ENCODE measurements around the gene PRSS1. TPM values are rescaled to one million over a fixed set of nuclear protein-coding genes. Genes with fewer than 3 reads are reported as not detected.
A peak's percentile ranks its signal among the peaks of the same experiment; 100 is the strongest.

The PRSS1 gene
- total RNA-seq, 1 donor from 2014 or later = not detected

GRCh38 chr7:142782922-142783900 is 33.9 kb downstream of the PRSS1 start:
- DNase-seq (peak; percentile 88), ATAC-seq (peak; percentile 95)
- H3K27ac ChIP-seq = no peak overlapping the region
- no peaks in the 10 kb centered on the region for H3K9me3 ChIP-seq
- H3K36me3 ChIP-seq = no peaks in the 10 kb centered on the region
- H3K4me3 ChIP-seq = peak overlapping the region; percentile 28
- TF ChIP-seq, protein P1, sequence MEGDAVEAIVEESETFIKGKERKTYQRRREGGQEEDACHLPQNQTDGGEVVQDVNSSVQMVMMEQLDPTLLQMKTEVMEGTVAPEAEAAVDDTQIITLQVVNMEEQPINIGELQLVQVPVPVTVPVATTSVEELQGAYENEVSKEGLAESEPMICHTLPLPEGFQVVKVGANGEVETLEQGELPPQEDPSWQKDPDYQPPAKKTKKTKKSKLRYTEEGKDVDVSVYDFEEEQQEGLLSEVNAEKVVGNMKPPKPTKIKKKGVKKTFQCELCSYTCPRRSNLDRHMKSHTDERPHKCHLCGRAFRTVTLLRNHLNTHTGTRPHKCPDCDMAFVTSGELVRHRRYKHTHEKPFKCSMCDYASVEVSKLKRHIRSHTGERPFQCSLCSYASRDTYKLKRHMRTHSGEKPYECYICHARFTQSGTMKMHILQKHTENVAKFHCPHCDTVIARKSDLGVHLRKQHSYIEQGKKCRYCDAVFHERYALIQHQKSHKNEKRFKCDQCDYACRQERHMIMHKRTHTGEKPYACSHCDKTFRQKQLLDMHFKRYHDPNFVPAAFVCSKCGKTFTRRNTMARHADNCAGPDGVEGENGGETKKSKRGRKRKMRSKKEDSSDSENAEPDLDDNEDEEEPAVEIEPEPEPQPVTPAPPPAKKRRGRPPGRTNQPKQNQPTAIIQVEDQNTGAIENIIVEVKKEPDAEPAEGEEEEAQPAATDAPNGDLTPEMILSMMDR (IDR thresholded peaks at IDR 0.05) = peak; percentile 89
- no peaks in the 10 kb centered on the region for H3K4me1 ChIP-seq
- no peaks in the 10 kb centered on the region for H3K27me3 ChIP-seq
- intact Hi-C loops (cut with DNase I) = loop anchor here (10.0 kb wide), 1 partner anchor 158 kb away; no protein-coding TSS in a partner anchor

DNA sequence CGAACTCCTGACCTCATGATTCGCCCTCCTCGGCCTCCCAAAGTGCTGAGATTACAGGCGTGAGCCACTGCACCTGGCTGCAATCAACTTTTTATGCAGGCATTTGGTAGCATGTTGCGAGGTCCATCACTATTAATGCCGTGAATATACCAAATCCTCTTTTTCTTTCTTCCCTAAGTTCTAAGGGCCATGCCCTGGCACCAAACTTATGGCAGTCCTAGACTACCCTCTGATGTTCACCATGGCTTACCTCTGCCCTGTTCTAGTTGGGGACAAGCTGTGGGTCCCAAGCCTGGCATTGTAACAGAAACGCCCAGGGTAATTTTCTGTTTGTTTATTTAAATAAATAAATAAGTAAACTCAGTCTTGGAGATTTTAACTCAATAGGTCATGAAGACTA is 34.8 kb downstream of the PRSS1 start:
- Histone ChIP-seq H3K9me3 (no peaks in the 10 kb centered on the region), H3K4me3 (no peak overlapping the region), H3K4me1 (no peaks in the 10 kb centered on the region), H3K27me3 (no peaks in the 10 kb centered on the region), H3K36me3 (no peaks in the 10 kb centered on the region), H3K27ac (no peak overlapping the region)
- TF ChIP-seq, protein P1 (IDR thresholded peaks at IDR 0.05) = no peak
- intact Hi-C loops (cut with DNase I) = loop anchor here (10.0 kb wide), 1 partner anchor 159 kb away; no protein-coding TSS in a partner anchor
- DNase-seq (no peak), ATAC-seq (no peak)

DNA sequence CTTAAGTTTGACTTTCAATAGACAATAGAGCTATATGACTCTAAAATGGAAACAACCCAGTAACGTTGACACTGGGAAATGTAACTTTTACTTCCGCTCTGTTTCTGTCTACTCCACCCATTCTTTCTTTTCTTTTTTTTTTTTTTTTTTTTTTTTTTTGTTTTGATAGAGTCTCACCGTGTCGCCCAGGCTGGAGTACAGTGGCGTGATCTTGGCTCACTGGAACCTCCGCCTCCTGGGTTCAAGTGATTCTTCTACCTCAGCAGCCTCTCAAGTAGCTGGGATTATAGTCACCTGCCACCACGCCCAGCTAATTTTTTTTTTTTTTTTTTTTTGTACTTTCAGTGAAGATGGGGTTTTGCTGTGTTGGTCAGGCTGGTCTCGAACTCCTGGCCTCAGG is 35.4 kb downstream of the PRSS1 start:
- Histone ChIP-seq H3K36me3 (no peaks in the 10 kb centered on the region), H3K9me3 (no peaks in the 10 kb centered on the region), H3K27ac (no peak overlapping the region), H3K4me1 (no peaks in the 10 kb centered on the region), H3K27me3 (no peaks in the 10 kb centered on the region), H3K4me3 (no peak overlapping the region)
- ATAC-seq (no peak), DNase-seq (no peak)
- TF ChIP-seq, protein P1 (IDR thresholded peaks at IDR 0.05) = no peak
- intact Hi-C loops (cut with DNase I) = loop anchor here (10.0 kb wide), 1 partner anchor 160 kb away; no protein-coding TSS in a partner anchor

DNA sequence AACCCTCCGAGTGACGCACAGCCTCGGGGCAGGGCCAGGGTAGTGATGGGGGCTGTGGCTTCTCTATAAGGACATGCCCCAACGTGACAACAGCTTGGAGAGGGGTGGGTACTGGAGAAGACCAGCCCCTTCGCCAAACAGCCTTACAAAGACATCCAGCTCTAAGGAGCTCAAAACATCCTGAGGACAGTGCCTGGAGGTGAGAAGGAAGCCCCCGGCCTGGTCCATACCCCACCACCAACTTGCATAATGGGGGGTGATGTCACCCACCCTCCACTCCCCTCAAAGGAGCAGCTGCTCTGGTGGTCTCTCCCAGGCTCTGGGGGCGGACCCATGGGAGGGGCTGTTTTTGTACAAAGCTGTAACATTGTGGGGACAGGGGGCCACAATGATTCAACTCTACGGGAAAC is 36.6 kb downstream of the PRSS1 start:
- no peak overlapping the region for H3K27ac ChIP-seq
- no peaks in the 10 kb centered on the region for H3K9me3 ChIP-seq
- intact Hi-C loops (cut with DNase I) = loop anchor here (10.0 kb wide), 1 partner anchor 161 kb away; no protein-coding TSS in a partner anchor
- DNase-seq = no peak
- no peaks in the 10 kb centered on the region for H3K36me3 ChIP-seq
- ATAC-seq = peak; percentile 30
- H3K27me3 ChIP-seq = no peaks in the 10 kb centered on the region
- TF ChIP-seq, protein P1 (IDR thresholded peaks at IDR 0.05) = no peak
- no peaks in the 10 kb centered on the region for H3K4me1 ChIP-seq
- H3K4me3 ChIP-seq = no peak overlapping the region

DNA sequence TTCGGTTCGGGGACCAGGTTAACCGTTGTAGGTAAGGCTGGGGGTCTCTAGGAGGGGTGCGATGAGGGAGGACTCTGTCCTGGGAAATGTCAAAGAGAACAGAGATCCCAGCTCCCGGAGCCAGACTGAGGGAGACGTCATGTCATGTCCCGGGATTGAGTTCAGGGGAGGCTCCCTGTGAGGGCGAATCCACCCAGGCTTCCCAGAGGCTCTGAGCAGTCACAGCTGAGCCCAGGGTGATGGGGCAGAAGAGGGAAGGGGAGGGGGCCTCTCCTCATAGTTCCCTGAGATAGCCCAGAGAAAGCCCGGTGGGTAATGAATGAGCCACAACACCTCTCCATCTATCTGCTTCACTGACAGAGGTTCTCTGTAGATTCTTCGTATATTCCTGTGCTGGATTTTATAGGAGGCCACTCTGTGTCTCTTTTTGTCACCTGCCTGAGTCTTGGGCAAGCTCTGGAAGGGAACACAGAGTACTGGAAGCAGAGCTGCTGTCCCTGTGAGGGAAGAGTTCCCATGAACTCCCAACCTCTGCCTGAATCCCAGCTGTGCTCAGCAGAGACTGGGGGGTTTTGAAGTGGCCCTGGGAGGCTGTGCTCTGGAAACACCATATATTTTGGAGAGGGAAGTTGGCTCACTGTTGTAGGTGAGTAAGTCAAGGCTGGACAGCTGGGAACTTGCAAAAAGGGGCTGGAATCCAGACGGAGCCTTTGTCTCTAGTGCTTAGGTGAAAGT is 37.9 kb downstream of the PRSS1 start:
- Histone ChIP-seq H3K27me3 (no peaks in the 10 kb centered on the region), H3K4me1 (no peaks in the 10 kb centered on the region), H3K27ac (no peak overlapping the region), H3K36me3 (no peaks in the 10 kb centered on the region), H3K9me3 (no peaks in the 10 kb centered on the region), H3K4me3 (no peak overlapping the region)
- DNase-seq (no peak), ATAC-seq (no peak)
- intact Hi-C loops (cut with DNase I) = loop anchor here (10.0 kb wide), 1 partner anchor 162 kb away; no protein-coding TSS in a partner anchor
- TF ChIP-seq, protein P1 (IDR thresholded peaks at IDR 0.05) = no peak
